GM20000 (cell line): Measurements from ENCODE around the gene NELL1.

ENCODE experiments used
- DNase-seq: peaks from one replicate; pipeline ENCODE4 v3.0.0; 2012; ENCODE audit warnings: low spot score
- TF ChIP-seq, protein P1 (sequence below): IDR thresholded peaks from 2 replicates; pipeline ENCODE4 v1.5.1; 2012; ENCODE audit warnings: mild to moderate bottlenecking, control low read depth; ENCODE audit errors: extremely low read depth, missing control alignments

The NELL1 gene

DNA sequence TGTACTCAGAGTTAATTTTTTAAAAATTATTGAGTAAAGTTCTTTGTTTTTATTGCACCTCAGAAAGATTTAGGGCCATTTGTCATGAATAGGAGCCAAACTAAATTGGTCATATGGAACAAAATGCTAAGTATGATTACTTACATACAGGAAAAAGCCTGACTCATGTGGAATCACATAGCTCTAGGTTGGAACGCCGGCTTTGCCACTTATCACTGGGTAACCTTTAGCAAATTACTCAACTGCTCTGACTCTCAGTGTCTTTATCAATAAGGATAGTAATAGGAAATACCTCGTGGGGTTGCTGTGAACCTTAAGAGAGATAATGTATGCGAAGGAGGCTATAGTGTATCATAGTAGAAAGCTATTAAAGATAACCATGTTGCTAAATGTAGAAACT is 638.5 kb downstream of the NELL1 start:
- TF ChIP-seq, protein P1, sequence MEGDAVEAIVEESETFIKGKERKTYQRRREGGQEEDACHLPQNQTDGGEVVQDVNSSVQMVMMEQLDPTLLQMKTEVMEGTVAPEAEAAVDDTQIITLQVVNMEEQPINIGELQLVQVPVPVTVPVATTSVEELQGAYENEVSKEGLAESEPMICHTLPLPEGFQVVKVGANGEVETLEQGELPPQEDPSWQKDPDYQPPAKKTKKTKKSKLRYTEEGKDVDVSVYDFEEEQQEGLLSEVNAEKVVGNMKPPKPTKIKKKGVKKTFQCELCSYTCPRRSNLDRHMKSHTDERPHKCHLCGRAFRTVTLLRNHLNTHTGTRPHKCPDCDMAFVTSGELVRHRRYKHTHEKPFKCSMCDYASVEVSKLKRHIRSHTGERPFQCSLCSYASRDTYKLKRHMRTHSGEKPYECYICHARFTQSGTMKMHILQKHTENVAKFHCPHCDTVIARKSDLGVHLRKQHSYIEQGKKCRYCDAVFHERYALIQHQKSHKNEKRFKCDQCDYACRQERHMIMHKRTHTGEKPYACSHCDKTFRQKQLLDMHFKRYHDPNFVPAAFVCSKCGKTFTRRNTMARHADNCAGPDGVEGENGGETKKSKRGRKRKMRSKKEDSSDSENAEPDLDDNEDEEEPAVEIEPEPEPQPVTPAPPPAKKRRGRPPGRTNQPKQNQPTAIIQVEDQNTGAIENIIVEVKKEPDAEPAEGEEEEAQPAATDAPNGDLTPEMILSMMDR = no peak

DNA sequence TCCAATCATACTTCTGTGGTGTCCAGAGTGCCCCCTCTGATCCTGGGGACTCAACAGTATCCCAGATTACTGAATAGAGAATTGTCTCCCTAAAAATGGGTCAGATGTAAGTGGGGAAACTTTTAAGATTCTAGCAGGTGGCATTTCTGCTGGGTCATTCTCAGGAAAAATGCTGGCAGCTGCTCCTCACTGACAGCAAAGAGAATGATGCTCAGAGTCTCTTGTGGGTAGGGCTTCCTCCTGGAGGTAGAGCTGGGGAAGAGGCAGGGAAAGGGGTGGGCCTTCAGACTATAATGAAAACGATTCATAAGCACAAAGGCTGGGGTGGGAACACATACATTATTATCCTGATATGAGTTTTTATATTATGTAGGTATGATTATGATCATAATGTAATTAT is 647.2 kb downstream of the NELL1 start:
- no peak for DNase-seq

More for the DNA sequence above, 638.5 kb downstream of the NELL1 start:
- DNase-seq = no peak

DNA sequence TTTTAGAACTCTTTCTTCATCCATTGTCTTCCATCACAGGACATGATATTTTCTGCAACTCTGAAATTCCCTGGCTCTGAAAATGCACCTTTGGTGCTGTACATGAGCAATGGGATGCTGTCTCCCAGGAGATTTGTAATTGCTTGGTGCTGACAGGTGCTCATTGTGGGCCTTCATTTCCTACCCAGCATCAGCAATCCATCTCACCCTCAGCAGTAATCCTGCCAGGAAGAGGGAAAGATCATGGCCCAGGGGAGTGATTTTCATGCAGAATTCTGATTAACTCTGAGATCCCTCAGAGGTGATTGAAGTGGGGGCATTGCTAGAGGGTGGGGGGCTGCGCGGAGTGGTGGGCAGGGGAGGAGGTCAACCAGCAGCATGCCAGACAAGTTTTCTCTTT is 651.7 kb downstream of the NELL1 start:
- TF ChIP-seq, protein P1 = no peak
- no peak for DNase-seq

More for the DNA sequence above, 647.2 kb downstream of the NELL1 start:
- TF ChIP-seq, protein P1 = no peak

DNA sequence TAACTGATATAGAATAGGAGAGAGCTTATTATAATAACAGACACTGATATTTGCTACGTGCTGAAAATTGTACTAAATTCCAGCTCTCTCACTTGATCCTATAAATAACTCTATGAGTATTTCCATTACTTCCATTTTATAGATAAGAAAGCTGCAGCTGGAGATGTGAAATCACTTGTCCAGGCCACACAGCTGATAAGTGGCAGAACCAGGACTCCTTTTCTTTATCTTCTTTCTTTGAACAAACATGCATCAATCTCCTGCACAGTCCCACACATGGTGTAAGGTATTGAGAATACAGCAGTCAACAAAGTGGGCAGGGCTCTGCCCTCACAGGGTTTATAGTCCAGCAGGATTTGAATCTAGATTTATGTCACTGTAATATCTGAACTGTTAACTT is 652.1 kb downstream of the NELL1 start:
- TF ChIP-seq, protein P1 = no peak
- DNase-seq = no peak

DNA sequence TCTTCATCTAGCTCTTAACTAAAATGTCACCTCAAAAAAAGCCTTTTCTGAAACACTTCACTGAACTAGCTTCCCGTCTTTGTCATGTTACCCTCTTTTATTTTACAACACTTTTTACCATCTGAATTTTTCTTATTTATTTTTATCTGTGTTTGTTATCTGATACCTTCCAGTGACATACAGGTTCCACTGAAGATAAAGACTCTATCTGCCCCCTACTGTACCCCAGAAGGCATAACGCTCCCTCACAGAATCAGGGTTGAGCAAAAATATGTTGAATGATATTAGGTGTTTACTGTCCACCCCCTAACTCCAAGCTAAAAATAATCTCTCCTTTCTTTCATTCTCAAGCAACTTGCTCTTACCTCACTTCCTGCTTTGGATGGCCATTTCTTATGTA is 654.2 kb downstream of the NELL1 start:
- DNase-seq = no peak
- TF ChIP-seq, protein P1 = no peak

DNA sequence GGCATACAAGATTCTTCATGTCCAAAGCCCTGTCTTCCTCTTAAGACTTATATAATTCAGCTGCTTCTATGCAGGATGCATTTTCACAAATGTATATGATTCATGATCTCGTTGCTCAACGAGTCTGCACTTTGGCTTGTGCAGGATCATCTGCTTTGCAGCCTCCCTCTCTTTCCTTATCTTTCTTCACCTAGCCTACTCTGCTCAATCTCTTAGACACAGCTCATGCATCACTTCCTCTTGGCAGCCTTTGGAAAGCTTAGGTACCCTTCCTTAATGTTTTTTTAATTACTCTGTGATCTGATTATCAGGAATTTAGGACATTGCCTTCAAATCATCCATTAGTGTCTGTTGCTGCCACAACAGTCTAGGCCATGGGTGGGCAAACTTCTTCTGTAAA is 673.8 kb downstream of the NELL1 start:
- TF ChIP-seq, protein P1 = no peak
- no peak for DNase-seq

DNA sequence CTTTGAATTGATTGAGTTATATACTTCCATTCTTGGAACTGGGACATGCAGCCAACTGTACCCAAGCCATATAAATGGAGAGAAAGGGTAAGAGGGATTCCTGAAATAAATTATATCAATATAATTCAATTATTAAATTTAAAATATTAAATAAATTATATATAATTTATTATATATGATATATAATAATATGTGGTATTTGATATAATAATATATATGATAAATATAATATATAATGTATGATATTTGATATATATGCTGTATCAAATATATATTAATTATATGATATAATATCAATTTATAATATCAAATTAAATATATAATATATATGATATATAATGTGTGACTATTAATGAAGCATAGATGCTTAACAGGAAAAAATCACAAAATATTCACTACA is 677.0 kb downstream of the NELL1 start:
- no peak for DNase-seq
- TF ChIP-seq, protein P1 = no peak

DNA sequence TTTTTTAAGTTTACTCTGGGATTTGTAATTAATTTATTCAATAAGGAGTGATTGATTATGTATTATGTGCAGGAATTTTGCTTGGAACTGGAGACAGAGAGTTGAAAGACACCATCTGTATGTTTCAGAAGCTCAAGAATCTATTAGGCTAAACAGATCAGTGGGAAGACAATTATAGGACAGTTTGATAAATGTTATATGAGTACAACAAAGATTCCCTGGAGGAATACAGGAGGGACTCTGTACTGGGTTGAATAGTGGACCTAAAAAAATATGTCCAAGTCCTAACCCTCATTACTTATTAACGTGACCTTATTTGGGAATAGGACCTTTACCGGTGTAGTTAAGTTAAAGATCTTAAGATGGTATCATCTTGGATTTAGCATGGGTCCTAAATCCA is 681.2 kb downstream of the NELL1 start:
- DNase-seq = no peak
- TF ChIP-seq, protein P1 = no peak
